Activated T-cell treated with anti-CD3 and anti-CD28 coated beads for 1 hour (primary cell): Measurements from ENCODE around the gene KRTAP13-4.

ENCODE experiments used
- DNase-seq: peaks from one replicate; pipeline ENCODE4 v3.0.0-alpha.2; 2020; ENCODE audit warnings: low read depth

The KRTAP13-4 gene

GRCh38 chr21:30430170-30430655, at the start of gene KRTAP13-4:
TSS of gene KRTAP13-4 (plus strand) at chr21:30430220. CDS start at chr21:30430276, 56 bp downstream.
- no peak for DNase-seq

GRCh38 chr21:30382201-30382600, 47.8 kb upstream of the KRTAP13-4 start:
- DNase-seq: no peak

- DNase-seq: no peak
Observed at GRCh38 chr21:30391492-30392025, 38.5 kb upstream of the KRTAP13-4 start.

GRCh38 chr21:30395731-30396130, 34.3 kb upstream of the KRTAP13-4 start, which contains the start of gene KRTAP13-1:
TSS of gene KRTAP13-1 (plus strand) at chr21:30396031. CDS start at chr21:30396087, 56 bp downstream.
- no peak for DNase-seq

DNA sequence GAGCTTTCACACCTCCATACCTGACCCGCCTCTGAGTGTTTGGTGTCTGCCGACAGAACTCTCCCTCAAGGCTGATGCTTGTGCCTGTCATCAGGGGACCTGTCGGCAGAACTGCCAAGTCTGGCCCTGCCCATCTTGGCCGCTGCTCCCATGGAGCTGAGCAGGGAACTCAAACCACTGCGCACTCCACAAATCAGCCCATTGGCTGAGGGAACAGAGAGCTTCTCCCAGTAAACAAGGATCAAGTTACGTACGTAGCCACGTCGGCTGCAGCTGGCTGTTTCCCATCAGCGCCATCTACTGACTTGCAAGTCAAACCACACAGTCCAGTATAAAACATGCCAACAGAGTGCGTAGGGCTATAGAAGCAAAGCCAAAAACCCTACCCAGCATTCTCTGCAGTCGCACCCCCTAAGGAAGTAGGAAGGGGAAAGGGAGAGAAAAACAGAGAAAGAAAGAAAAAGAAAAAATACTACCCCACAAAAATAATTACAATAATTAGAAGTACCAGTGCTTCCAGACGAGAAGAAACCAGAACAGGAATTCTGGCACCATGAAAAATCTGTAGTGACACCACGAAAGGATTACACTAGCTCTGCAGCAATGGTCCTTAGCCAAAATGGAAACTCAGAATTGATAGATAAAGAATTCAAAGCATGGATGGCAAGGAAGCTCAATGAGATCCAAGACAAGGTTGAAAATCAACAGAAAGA, 21.1 kb upstream of the KRTAP13-4 start:
- DNase-seq: no peak

DNA sequence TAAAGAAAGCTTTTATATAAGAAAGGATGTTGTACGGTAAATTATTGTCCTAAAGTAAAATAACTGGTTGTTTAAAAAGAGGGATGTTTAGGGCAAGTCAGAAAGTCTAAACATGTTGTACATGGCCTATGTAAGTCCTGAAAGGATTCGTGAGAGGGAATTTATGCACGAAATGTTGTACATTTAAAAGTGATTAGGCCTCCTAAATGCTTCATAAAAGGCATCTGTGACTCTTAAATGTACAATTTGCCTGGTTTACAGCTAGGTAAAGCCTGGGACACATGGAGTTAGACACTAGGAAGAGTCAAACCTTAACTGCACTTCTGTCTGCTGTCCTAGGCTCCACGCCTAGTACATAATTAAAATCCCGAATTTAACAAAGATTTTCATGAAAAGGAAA, 14.0 kb upstream of the KRTAP13-4 start:
- DNase-seq: no peak

- DNase-seq: no peak
Observed at GRCh38 chr21:30425826-30426225, 4.2 kb upstream of the KRTAP13-4 start, which contains the start of gene KRTAP13-3. TSS of gene KRTAP13-3 (minus strand) at chr21:30425926. CDS start at chr21:30425912, 14 bp downstream.

DNA sequence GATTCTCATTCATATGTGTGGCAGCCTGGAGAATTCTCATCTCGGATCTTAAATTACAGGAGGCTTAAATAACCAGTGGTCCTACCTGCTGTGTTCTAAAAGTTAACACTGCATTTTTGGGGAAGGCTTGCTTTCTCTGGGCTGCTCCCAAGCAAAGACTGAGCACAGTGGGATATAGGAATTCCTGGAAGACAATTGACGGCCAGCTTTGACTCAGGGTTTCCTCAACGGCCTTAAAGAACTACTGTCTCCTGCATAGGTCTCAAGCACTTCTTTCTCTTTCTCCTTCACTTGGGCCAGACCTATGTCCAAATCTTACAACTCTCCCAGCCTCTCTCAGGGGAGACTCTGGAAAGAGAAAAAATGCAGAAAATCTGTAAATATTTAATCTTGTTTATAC, 3.3 kb upstream of the KRTAP13-4 start:
- no peak for DNase-seq

DNA sequence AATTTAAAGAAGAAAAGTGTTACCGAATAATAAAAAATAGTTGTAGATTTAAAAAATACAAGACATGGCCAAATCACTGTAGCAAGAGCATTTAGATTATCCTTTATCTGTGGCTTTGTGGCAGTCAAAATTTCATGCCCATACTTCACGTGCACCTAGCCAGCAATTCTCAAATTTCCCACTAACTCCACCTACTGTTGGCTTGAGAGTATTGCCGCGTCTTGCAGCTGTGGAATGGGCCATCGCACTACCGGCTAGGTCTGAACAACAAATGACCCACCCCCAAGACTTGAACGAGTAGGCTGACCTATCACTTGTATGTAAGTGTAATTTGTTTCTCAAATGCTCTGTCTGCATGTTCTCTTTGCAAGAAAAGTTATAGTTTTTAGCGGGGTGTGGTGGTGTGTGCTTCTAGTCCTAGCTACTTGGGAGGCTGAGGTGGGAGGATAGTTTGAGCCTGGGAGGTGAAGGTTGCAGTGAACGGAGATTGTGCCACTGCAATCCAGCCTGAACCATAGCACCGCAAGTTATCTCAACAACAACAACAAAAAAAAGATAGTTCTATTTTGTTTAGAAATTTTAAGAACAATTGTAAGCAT, 4.1 kb downstream of the KRTAP13-4 start:
- no peak for DNase-seq

GRCh38 chr21:30437010-30437565, 7.1 kb downstream of the KRTAP13-4 start:
- DNase-seq: no peak

- DNase-seq: no peak
Observed at GRCh38 chr21:30439975-30440374, 10.0 kb downstream of the KRTAP13-4 start, which contains the start of gene KRTAP15-1. TSS of gene KRTAP15-1 (plus strand) at chr21:30440275. CDS start at chr21:30440328, 53 bp downstream.

DNA sequence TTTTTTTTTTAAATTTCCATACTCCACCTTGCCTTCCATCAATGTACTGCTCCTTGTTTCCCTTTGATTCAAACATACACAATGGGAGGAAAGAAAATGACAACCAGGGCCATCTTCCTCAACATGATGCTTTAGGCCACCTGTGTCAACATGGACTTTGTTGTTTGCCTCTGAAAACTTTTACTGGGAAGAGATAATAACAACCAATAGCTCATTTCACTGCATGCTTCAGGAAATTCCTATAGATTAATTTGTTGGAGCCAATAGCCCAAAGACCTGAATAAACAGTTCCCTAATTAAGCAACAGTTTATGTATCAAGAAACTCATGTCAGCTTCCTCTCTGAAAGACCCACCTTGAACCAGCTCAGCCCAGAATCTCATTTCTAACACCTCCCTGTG, 13.2 kb downstream of the KRTAP13-4 start:
- no peak for DNase-seq

GRCh38 chr21:30444204-30444603, 14.2 kb downstream of the KRTAP13-4 start:
- DNase-seq: no peak

- no peak for DNase-seq
Observed at GRCh38 chr21:30447056-30447455, 17.0 kb downstream of the KRTAP13-4 start.

DNA sequence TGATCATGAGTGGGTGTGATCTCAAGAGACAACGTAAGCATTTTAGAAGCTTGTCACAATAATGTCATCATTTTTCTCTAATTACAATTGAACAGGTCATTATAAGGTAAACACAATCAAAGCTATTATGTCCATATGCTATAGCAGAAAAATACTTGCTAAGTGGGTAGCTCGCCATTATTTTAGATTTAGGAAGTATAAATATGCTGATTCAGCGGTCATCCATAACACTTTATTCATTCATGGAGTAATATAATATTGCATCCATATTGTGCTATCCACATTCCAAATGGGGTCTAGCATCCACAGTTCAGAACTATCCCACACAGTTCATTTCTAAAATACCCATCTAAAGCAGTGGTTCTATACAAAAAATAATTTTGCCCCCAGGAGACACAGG, 18.5 kb downstream of the KRTAP13-4 start:
- DNase-seq: no peak

GRCh38 chr21:30463713-30464112, 33.7 kb downstream of the KRTAP13-4 start:
- DNase-seq: no peak

DNA sequence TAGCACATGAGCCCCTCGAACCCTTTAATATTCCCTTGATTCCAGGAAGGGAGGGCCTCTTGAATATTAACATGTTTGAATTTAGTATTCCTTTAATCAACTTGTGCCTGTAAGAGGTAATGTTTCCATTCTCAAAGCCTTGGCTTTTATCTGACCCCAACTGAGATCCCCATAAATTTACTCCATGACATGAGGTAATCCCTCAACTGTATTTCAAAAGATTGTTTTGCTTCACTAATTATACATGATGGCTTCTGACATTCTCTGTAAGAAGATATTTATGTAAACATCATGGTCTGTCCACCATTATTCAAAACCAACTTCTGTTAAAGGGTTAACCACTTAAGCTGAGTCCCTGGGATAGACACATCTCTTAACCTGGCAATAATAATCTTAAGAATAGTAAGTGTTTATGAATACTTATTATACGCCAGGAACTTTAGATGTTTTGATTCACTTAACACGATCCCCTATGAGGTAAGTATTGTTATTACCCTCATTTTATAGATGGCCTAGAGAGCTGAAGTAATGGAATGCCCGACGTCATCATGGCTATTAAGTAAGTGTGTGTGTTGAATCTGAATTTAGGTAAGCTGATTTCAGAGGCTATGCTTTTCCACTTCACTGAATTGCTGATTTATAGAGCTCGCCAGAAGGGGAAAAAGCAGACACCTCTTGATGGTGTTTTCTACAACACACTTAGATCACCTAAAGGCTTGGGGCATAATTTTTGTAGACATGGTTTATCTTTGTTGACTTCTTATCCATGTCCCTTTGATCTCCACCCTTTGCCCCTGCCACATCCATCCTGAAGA, 39.1 kb downstream of the KRTAP13-4 start:
- DNase-seq: no peak

- no peak for DNase-seq
Observed at GRCh38 chr21:30478004-30478403, 48.0 kb downstream of the KRTAP13-4 start.

DNA sequence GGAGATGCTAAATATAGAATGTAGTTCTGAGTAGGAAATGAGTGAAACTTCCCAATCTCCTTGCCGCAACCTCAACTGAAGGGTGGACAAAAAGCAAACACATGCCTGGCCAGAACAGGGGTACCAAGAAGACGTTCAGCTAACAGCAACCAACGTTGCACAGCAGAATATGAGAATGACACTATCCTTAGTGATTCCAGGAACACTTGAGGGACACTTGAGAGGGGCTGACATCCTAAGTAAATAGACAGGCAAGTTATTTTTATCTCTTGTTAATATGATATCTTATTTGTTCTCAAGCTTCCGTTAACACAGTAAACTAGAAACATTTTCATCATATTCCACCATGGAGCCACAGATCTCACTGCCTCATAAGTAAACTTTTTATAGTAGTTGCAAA, 49.2 kb downstream of the KRTAP13-4 start:
- no peak for DNase-seq

DNA sequence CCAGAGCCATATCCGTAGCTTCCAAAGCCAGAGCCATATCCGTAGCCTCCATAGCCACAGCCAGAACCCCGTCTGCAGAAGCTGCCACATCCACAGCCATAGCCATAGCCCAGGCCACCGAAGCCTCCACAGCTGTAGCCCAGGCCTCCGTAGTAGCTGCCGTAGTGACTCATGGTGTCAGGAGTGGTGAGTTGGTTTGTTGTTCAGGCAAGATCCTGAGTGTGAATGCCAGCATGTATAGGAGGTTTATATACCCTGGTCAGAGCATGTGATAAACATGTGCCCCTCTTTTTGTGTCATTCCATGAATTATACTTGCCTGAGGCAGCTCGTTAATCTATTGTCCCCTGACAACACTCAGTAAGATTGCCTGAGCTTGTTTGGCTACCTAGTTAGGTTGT, 50.1 kb downstream of the KRTAP13-4 start, which contains the start of gene KRTAP19-1:
KRTAP19-1 (minus strand) TSS at position 223 of the 400 bp plus-strand sequence; CDS start at position 173, 50 bp downstream.
- no peak for DNase-seq
